ENCODE measurements around the gene SOX6. TPM values are rescaled to one million over a fixed set of nuclear protein-coding genes. Genes with fewer than 3 reads are reported as not detected.

SOX6 gene
- polyA plus RNA-seq, 3 donors = not detected

DNA sequence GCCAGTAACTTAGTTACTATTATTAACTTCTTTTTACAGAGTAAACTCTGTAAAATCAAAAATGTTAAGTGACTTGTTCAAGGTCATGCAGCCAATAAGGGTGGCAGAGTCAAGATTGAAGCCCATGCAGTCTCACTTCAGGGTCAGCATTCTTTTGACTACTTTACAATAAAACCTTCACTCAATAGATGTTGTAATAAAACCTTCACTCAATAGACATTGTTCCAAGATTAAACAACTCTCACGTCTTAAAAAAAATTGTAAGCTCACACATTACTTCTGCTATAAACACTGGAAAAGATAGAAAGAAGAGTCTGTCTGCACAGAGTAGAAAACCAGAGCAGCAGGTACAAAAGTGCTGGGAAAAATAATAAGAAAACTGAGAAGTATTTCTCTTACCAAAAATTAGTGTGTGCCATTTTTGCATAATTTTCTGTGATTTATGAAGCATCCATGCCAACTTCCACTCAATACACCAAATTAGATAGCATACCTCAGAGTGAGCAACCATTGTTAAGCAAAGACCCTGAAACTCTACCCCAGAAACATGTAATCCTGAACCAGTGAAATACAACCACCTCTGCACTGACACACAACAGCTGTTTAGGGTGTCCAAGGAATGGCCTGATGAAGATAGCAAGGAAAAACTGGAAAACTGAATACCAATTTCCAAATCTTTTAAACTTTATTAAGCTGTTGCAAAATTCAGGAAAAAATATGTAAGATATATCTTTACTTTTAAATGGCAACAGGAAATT, 4.9 kb upstream of the SOX6 start:
- intact Hi-C loops (cut with micrococcal nuclease) = no loop called here
- Histone ChIP-seq H3K36me3 (replicated peaks in 1 of 2; ENCODE audit: control insufficient read depth in 1 of 2, insufficient read depth in 2 of 2, low read length in 2 of 2) (no peaks in the 10 kb centered on the region), H3K27me3 (ENCODE audit: control insufficient read depth in 2 of 2, insufficient read depth in 2 of 2, low read length in 2 of 2) (no peaks in the 10 kb centered on the region), H3K4me3 (replicated peaks in 1 of 3; ENCODE audit: low read depth in 2 of 3, low read length in 3 of 3) (no peak overlapping the region), H3K9me3 (replicated peaks in 1 of 2; ENCODE audit: control insufficient read depth in 1 of 2, insufficient read depth in 1 of 2, low read length in 2 of 2) (no peaks in the 10 kb centered on the region), H4K20me1 (ENCODE audit: insufficient read depth, low read length) (no peaks in the 10 kb centered on the region), H3K4me2 (replicated peaks; ENCODE audit: extremely low read depth, low read length, poor library complexity, severe bottlenecking) (no peak overlapping the region), H3K79me2 (ENCODE audit: insufficient read depth, low read length) (no peaks in the 10 kb centered on the region), H2AFZ (ENCODE audit: insufficient read depth, low read depth, low read length, poor library complexity, severe bottlenecking) (no peak overlapping the region), H3K27ac (ENCODE audit: low read depth in 1 of 2, low read length in 2 of 2) (no peak overlapping the region), H3K9ac (ENCODE audit: insufficient read depth, low read length, poor library complexity, severe bottlenecking) (no peak overlapping the region), H3K4me1 (ENCODE audit: control insufficient read depth in 1 of 2, insufficient read depth in 2 of 2, low read length in 2 of 2) (no peaks in the 10 kb centered on the region)
- no peak overlapping the region for H3K27ac Mint-ChIP-seq
- no peaks in the 10 kb centered on the region for H3K4me1 Mint-ChIP-seq
- no peak for DNase-seq
- WGBS (ENCODE audit: insufficient coverage) = no CpG with 5 or more reads among the region's 1 CpG
- no peaks in the 10 kb centered on the region for H3K36me3 Mint-ChIP-seq
- H3K9me3 Mint-ChIP-seq = no peaks in the 10 kb centered on the region
- H3K4me3 Mint-ChIP-seq = no peak overlapping the region
- H3K27me3 Mint-ChIP-seq (ENCODE audit: low read depth in 3 of 3) = peaks cover 0 to 2% (median 0%) of the 10 kb centered on the region in 3 donors
- TF ChIP-seq, protein P1, sequence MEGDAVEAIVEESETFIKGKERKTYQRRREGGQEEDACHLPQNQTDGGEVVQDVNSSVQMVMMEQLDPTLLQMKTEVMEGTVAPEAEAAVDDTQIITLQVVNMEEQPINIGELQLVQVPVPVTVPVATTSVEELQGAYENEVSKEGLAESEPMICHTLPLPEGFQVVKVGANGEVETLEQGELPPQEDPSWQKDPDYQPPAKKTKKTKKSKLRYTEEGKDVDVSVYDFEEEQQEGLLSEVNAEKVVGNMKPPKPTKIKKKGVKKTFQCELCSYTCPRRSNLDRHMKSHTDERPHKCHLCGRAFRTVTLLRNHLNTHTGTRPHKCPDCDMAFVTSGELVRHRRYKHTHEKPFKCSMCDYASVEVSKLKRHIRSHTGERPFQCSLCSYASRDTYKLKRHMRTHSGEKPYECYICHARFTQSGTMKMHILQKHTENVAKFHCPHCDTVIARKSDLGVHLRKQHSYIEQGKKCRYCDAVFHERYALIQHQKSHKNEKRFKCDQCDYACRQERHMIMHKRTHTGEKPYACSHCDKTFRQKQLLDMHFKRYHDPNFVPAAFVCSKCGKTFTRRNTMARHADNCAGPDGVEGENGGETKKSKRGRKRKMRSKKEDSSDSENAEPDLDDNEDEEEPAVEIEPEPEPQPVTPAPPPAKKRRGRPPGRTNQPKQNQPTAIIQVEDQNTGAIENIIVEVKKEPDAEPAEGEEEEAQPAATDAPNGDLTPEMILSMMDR (IDR thresholded peaks at IDR 0.05) = no peak

- H3K27me3 Mint-ChIP-seq (ENCODE audit: low read depth in 3 of 3) = peaks cover 0 to 2% (median 0%) of the 10 kb centered on the region in 3 donors
Measured at GRCh38 chr11:16359369-16359768, 3.0 kb upstream of the SOX6 start.

More at GRCh38 chr11:16359369-16359768, 3.0 kb upstream of the SOX6 start:
- Histone ChIP-seq H3K9me3 (replicated peaks in 1 of 2; ENCODE audit: control insufficient read depth in 1 of 2, insufficient read depth in 1 of 2, low read length in 2 of 2) (no peaks in the 10 kb centered on the region), H3K9ac (ENCODE audit: insufficient read depth, low read length, poor library complexity, severe bottlenecking) (no peak overlapping the region), H3K4me3 (replicated peaks in 1 of 3; ENCODE audit: low read depth in 2 of 3, low read length in 3 of 3) (no peak overlapping the region), H3K36me3 (replicated peaks in 1 of 2; ENCODE audit: control insufficient read depth in 1 of 2, insufficient read depth in 2 of 2, low read length in 2 of 2) (no peaks in the 10 kb centered on the region), H4K20me1 (ENCODE audit: insufficient read depth, low read length) (no peaks in the 10 kb centered on the region), H3K79me2 (ENCODE audit: insufficient read depth, low read length) (no peaks in the 10 kb centered on the region), H3K27ac (ENCODE audit: low read depth in 1 of 2, low read length in 2 of 2) (no peak overlapping the region), H3K4me1 (ENCODE audit: control insufficient read depth in 1 of 2, insufficient read depth in 2 of 2, low read length in 2 of 2) (no peaks in the 10 kb centered on the region), H3K4me2 (replicated peaks; ENCODE audit: extremely low read depth, low read length, poor library complexity, severe bottlenecking) (no peak overlapping the region), H3K27me3 (ENCODE audit: control insufficient read depth in 2 of 2, insufficient read depth in 2 of 2, low read length in 2 of 2) (no peaks in the 10 kb centered on the region), H2AFZ (ENCODE audit: insufficient read depth, low read depth, low read length, poor library complexity, severe bottlenecking) (no peak overlapping the region)
- WGBS (ENCODE audit: insufficient coverage) = no CpG with 5 or more reads among the region's 4 CpGs
- Mint-ChIP-seq H3K36me3 (no peaks in the 10 kb centered on the region), H3K9me3 (no peaks in the 10 kb centered on the region), H3K4me1 (no peaks in the 10 kb centered on the region), H3K27ac (no peak overlapping the region), H3K4me3 (no peak overlapping the region)
- DNase-seq = no peak
- TF ChIP-seq, protein P1 (IDR thresholded peaks at IDR 0.05) = no peak
- intact Hi-C loops (cut with micrococcal nuclease) = no loop called here
